IMR-90 (cell line): ENCODE results near the gene KRTAP12-1. TPM values are rescaled to one million over a fixed set of nuclear protein-coding genes. Genes with fewer than 3 reads are reported as not detected.

Experiments used
- ATAC-seq: fragments of 200-7000 bp; cut with Tn5 transposase; 2 replicates; pipeline ENCODE4 v1.9.1; 2020; ENCODE audit warnings: low read depth, mild to moderate bottlenecking, moderate library complexity
- BruUV-seq: library from RNA; stranded (reverse); fragments of 400-500 nt; replicated peaks from 2 replicates; lab custom pipeline; 2021; lab: Mats Ljungman, UMichigan
- CTCF ChIA-PET: fragments of 300-600 bp; formaldehyde crosslinking; extraction: SDS; loops from one replicate; lab custom pipeline; 2021; ENCODE audit warnings: antibody characterized with exemption; lab: Yijun Ruan, JAX
- POLR2A ChIA-PET: fragments of 300-600 bp; sonication (Branson Sonifier 250); formaldehyde crosslinking; loops from one replicate; lab custom pipeline; 2022; ENCODE audit warnings: antibody characterized with exemption; ENCODE audit not compliant: unreplicated experiment; lab: Charles Lee
- DNase-seq: peaks from one replicate; pipeline ENCODE4 v3.0.0; 2013
- H2AFZ ChIP-seq: replicated peaks from 2 replicates; pipeline ENCODE3; 2013; ENCODE audit warnings: low read length, mild to moderate bottlenecking; ENCODE audit not compliant: poor library complexity
- H2AK5ac ChIP-seq: 2 replicates; pipeline ENCODE4 v1.6.1; 2013; ENCODE audit warnings: low read depth, low read length, inconsistent platforms
- H2AK9ac ChIP-seq: replicated peaks from 2 replicates; pipeline ENCODE3; 2013; ENCODE audit warnings: mild to moderate bottlenecking, low read depth, low read length, moderate library complexity; ENCODE audit not compliant: poor library complexity
- H2BK120ac ChIP-seq: 2 replicates; pipeline ENCODE4 v1.6.1; 2013; ENCODE audit warnings: low read depth, low read length, inconsistent platforms
- H2BK15ac ChIP-seq: 3 replicates; pipeline ENCODE4 v1.6.1; 2013; ENCODE audit warnings: low read depth, low read length, inconsistent platforms
- H2BK20ac ChIP-seq: 2 replicates; pipeline ENCODE4 v1.6.1; 2013; ENCODE audit warnings: low read depth, mild to moderate bottlenecking, inconsistent platforms, low read length, moderate library complexity
- H2BK5ac ChIP-seq: 2 replicates; pipeline ENCODE4 v1.6.1; 2013; ENCODE audit warnings: mild to moderate bottlenecking, low read depth, low read length, inconsistent platforms; ENCODE audit not compliant: poor library complexity, severe bottlenecking
- H3K14ac ChIP-seq: replicated peaks from 2 replicates; pipeline ENCODE4 v1.6.1; 2013; ENCODE audit warnings: low read depth, low read length, inconsistent platforms
- H3K18ac ChIP-seq: 2 replicates; pipeline ENCODE4 v1.6.1; 2013; ENCODE audit warnings: low read depth, low read length, control low read depth
- H3K23ac ChIP-seq: 2 replicates; pipeline ENCODE4 v1.6.1; 2013; ENCODE audit warnings: low read depth, low read length, inconsistent platforms
- H3K27ac ChIP-seq: 2 replicates; pipeline ENCODE4 v1.5.1; 2013; ENCODE audit warnings: mild to moderate bottlenecking, control low read depth, low read length; ENCODE audit not compliant: insufficient read depth
- H3K27me3 ChIP-seq: 2 replicates; pipeline ENCODE4 v1.6.1; 2013; ENCODE audit warnings: low read length; ENCODE audit not compliant: control insufficient read depth, insufficient read depth
- H3K36me3 ChIP-seq: 2 replicates; pipeline ENCODE4 v1.6.1; 2013; ENCODE audit warnings: low read length, mixed read lengths; ENCODE audit not compliant: control insufficient read depth, insufficient read depth
- H3K4ac ChIP-seq: 2 replicates; pipeline ENCODE4 v1.6.1; 2013; ENCODE audit warnings: low read depth, low read length, inconsistent platforms
- H3K4me1 ChIP-seq: 2 replicates; pipeline ENCODE4 v1.6.1; 2013; ENCODE audit warnings: low read length, mixed read lengths; ENCODE audit not compliant: control insufficient read depth, insufficient read depth
- H3K4me2 ChIP-seq: 2 replicates; pipeline ENCODE4 v1.6.1; 2013; ENCODE audit warnings: low read depth, mild to moderate bottlenecking, control low read depth, low read length, moderate library complexity
- H3K4me3 ChIP-seq: 2 replicates; pipeline ENCODE4 v1.5.1; 2013; ENCODE audit warnings: low read depth, mild to moderate bottlenecking, control low read depth, low read length, moderate library complexity; ENCODE audit not compliant: insufficient read depth
- H3K56ac ChIP-seq: 2 replicates; pipeline ENCODE4 v1.6.1; 2013; ENCODE audit warnings: low read length, inconsistent platforms; ENCODE audit not compliant: insufficient read depth; ENCODE audit errors: extremely low read depth
- H3K79me1 ChIP-seq, 2 experiments: 2 replicates each; pipeline ENCODE4 v1.6.1; 2013; ENCODE audit warnings: low read length in 2 of 2, inconsistent platforms in 1 of 2, low read depth in 1 of 2
- H3K9ac ChIP-seq: 2 replicates; pipeline ENCODE4 v1.6.1; 2013; ENCODE audit warnings: low read depth, low read length, control low read depth
- H3K9me1 ChIP-seq: 2 replicates; pipeline ENCODE4 v1.6.1; 2013; ENCODE audit warnings: low read length, inconsistent platforms; ENCODE audit not compliant: insufficient read depth
- H3K9me3 ChIP-seq: 2 replicates; pipeline ENCODE4 v1.6.1; 2013; ENCODE audit warnings: low read length; ENCODE audit not compliant: control insufficient read depth, insufficient read depth
- H4K20me1 ChIP-seq: 2 replicates; pipeline ENCODE4 v1.6.1; 2013; ENCODE audit warnings: low read length, inconsistent platforms; ENCODE audit not compliant: insufficient read depth
- H4K5ac ChIP-seq: 2 replicates; pipeline ENCODE4 v1.6.1; 2013; ENCODE audit warnings: mild to moderate bottlenecking, low read depth, low read length, control low read depth
- H4K8ac ChIP-seq, 2 experiments: 2 replicates each; pipeline ENCODE4 v1.6.1; 2013; ENCODE audit warnings: low read depth in 2 of 2, low read length in 2 of 2, control low read depth in 1 of 2, inconsistent platforms in 1 of 2
- H4K91ac ChIP-seq: 2 replicates; pipeline ENCODE4 v1.6.1; 2013; ENCODE audit warnings: low read depth, low read length, inconsistent platforms; ENCODE audit not compliant: insufficient read depth
- CEBPB ChIP-seq: IDR thresholded peaks from 2 replicates; pipeline ENCODE4 v1.6.1; 2012; ENCODE audit warnings: low read depth, low read length, improper control_type of control experiment
- CHD1 ChIP-seq: IDR thresholded peaks from 2 replicates; pipeline ENCODE4 v1.6.1; 2012; ENCODE audit warnings: low read depth, low read length, improper control_type of control experiment
- FOS ChIP-seq: fragments of 150-350 bp; IDR thresholded peaks from 2 replicates; pipeline ENCODE4 v1.6.1; 2016; ENCODE audit warnings: low read depth, low read length
- MXI1 ChIP-seq: IDR thresholded peaks from 2 replicates; pipeline ENCODE4 v1.6.1; 2012; ENCODE audit warnings: low read depth, mild to moderate bottlenecking, low read length, moderate library complexity, borderline replicate concordance
- POLR2A ChIP-seq: IDR thresholded peaks from 2 replicates; pipeline ENCODE4 v1.6.1; 2012; ENCODE audit warnings: mild to moderate bottlenecking, low read depth, low read length
- RCOR1 ChIP-seq: IDR thresholded peaks from 2 replicates; pipeline ENCODE4 v1.6.1; 2012; ENCODE audit warnings: mild to moderate bottlenecking, low read length, improper control_type of control experiment; ENCODE audit not compliant: insufficient replicate concordance
- RFX5 ChIP-seq: IDR thresholded peaks from 2 replicates; pipeline ENCODE4 v1.8.0; 2012; ENCODE audit warnings: low read depth, mild to moderate bottlenecking, low read length, moderate library complexity
- SMC3 ChIP-seq: fragments of 150-350 bp; IDR thresholded peaks from 2 replicates; pipeline ENCODE4 v1.6.1; 2016; ENCODE audit warnings: low read depth, mild to moderate bottlenecking, antibody characterized with exemption, low read length, moderate library complexity
- WGBS, 2 experiments: methylation state at CpG; one replicate each; pipeline versions ENCODE4 v1.1.5 to v1.1.7; 2013; ENCODE audit warnings: missing lambda C conversion rate in 2 of 2; ENCODE audit not compliant: insufficient read length in 1 of 2; ENCODE audit errors: extremely low coverage in 2 of 2; 5-methylcytosine and 5-hydroxymethylcytosine counted together
- dilution Hi-C: fragments of 300-500 bp; cut with HindIII; formaldehyde crosslinking; loops from one replicate; pipeline ENCODE4 v1.14.3; 2018; ENCODE audit warnings: low sequenced_read_pairs; ENCODE audit not compliant: unreplicated experiment
- in situ Hi-C: fragments of 300-500 bp; cut with MboI; formaldehyde crosslinking; loops from 3 replicates; pipeline ENCODE4 v1.14.3; 2019; ENCODE audit warnings: low sequenced_read_pairs, inconsistent platforms, mixed read lengths
- intact Hi-C: fragments of 100-400 bp; cut with micrococcal nuclease; formaldehyde crosslinking; loops from 2 replicates; pipeline ENCODE4 v1.10.0; 2022
- polyA plus RNA-seq, 3 experiments: library from polyadenylated mRNA; depleted of rRNA; stranded (reverse); fragments of >200 nt; gene quantifications; 2 replicates each; pipeline ENCODE4 v1.2.3, GENCODE V29; 2012; ENCODE audit warnings: low replicate concordance in 1 of 3
- total RNA-seq: library from RNA; depleted of rRNA; stranded (reverse); fragments of >200 nt; gene quantifications from 2 replicates; pipeline ENCODE4 v1.2.3, GENCODE V29; 2012
- TF ChIP-seq, protein P1 (sequence below): fragments of 150-350 bp; IDR thresholded peaks from 2 replicates; pipeline ENCODE4 v1.6.1; 2016; ENCODE audit warnings: low read depth, mild to moderate bottlenecking, low read length, moderate library complexity, borderline replicate concordance

KRTAP12-1 gene
- total and polyA plus RNA-seq, 2 of the 4 experiments (the other 2 are of a cell fraction): not detected

DNA sequence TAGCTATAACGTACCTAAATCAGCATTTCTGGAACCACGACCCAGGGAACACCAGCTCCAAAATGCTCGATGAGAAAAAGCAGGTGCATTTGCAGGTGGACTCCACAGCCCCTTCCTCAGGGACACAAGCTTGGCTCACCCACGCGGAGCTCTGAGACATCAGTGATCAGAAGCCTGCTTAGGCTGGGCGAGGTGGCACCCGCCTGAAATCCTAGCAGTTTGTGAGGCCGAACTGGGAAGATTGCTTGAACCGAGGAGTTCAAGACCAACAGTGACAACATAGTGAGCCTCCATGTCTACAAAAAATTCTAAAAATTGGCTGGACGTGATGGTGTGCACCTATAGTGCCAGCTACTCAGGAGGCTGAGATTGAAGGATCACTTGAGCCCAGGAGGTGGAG, 31.9 kb upstream of the KRTAP12-1 start:
- CTCF ChIA-PET: interaction anchor here (0.6 kb wide), 1 partner anchor 362 kb away, joined by 3 read pairs; no protein-coding TSS in a partner anchor
- no peak overlapping the region for H4K5ac ChIP-seq
- H3K14ac ChIP-seq: no peak overlapping the region
- TF ChIP-seq, protein P1, sequence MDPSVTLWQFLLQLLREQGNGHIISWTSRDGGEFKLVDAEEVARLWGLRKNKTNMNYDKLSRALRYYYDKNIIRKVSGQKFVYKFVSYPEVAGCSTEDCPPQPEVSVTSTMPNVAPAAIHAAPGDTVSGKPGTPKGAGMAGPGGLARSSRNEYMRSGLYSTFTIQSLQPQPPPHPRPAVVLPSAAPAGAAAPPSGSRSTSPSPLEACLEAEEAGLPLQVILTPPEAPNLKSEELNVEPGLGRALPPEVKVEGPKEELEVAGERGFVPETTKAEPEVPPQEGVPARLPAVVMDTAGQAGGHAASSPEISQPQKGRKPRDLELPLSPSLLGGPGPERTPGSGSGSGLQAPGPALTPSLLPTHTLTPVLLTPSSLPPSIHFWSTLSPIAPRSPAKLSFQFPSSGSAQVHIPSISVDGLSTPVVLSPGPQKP: no peak
- TF ChIP-seq RFX5 (no peak), FOS (no peak), CEBPB (no peak), POLR2A (no peak), SMC3 (no peak), RCOR1 (no peak), CHD1 (no peak), MXI1 (no peak)
- no peak overlapping the region for H3K4me3 ChIP-seq
- H2AFZ ChIP-seq: no peak overlapping the region
- H3K56ac ChIP-seq: no peak overlapping the region
- no TSS peak for BruUV-seq
- H3K9ac ChIP-seq: no peak overlapping the region
- H3K23ac ChIP-seq: no peak overlapping the region
- POLR2A ChIA-PET: no interaction called here
- no peak overlapping the region for H4K91ac ChIP-seq
- DNase-seq (no peak), ATAC-seq (no peak)
- H3K4ac ChIP-seq: no peak overlapping the region
- H3K9me3 ChIP-seq: no peaks in the 10 kb centered on the region
- peaks cover 71% of the 10 kb centered on the region for H3K27me3 ChIP-seq
- H3K36me3 ChIP-seq: no peaks in the 10 kb centered on the region
- no peaks in the 10 kb centered on the region for H3K79me1 ChIP-seq
- no peak overlapping the region for H2AK5ac ChIP-seq
- intact Hi-C loops: loop anchor here (10.0 kb wide), 1 partner anchor 59 kb away; the partner anchor contains the start of genes KRTAP12-3 and KRTAP12-4
- peaks cover 1% of the 10 kb centered on the region; the same call in 1 of the 2 replicates for H3K4me1 ChIP-seq
- no peaks in the 10 kb centered on the region for H3K9me1 ChIP-seq
- H3K18ac ChIP-seq: no peak overlapping the region
- H3K4me2 ChIP-seq: no peak overlapping the region
- H3K27ac ChIP-seq: no peak overlapping the region
- H2BK5ac ChIP-seq: no peak overlapping the region
- H2BK20ac ChIP-seq: no peak overlapping the region
- H2BK120ac ChIP-seq: no peak overlapping the region
- in situ Hi-C loops: no loop called here
- dilution Hi-C loops: no loop called here
- no peak overlapping the region for H2BK15ac ChIP-seq
- 61% methylated on average over 4 of the region's 10 CpGs; no CpG with 5 or more reads in 1 of the 2 experiments for WGBS, 2 experiments
- H4K8ac ChIP-seq: no peak overlapping the region
- no peaks in the 10 kb centered on the region for H4K20me1 ChIP-seq
- H2AK9ac ChIP-seq: no peak overlapping the region
